ENCODE measurements around the gene TBCB.

- TF ChIP-seq CTCF (IDR thresholded peaks at IDR 0.05) (no peak), EP300 (IDR thresholded peaks at IDR 0.05) (no peak)
Measured at GRCh38 chr19:36169084-36169760, 54.0 kb downstream of the TBCB start.

Measured in ovary (tissue), 3 donors.